Mesenchymal stem cell (in vitro differentiated cells and primary cell): ENCODE results near the gene WDFY2.

ENCODE experiments used
- DNase-seq: peaks from one replicate; pipeline ENCODE4 v3.0.0-alpha.2; 2013
- H2AFZ ChIP-seq: one replicate; pipeline ENCODE4 v1.6.1; 2013; ENCODE audit warnings: low read depth, mild to moderate bottlenecking, control low read depth, inconsistent platforms, low read length, moderate library complexity
- H2AK5ac ChIP-seq: 2 replicates; pipeline ENCODE4 v1.6.1; 2013; ENCODE audit warnings: low read length, moderate library complexity, mild to moderate bottlenecking, inconsistent platforms; ENCODE audit not compliant: severe bottlenecking
- H2BK120ac ChIP-seq: one replicate; pipeline ENCODE4 v1.6.1; 2013; ENCODE audit warnings: low read depth, mild to moderate bottlenecking, inconsistent platforms, low read length, moderate library complexity
- H2BK12ac ChIP-seq, 2 experiments: one replicate each; pipeline ENCODE4 v1.6.1; 2013; ENCODE audit warnings: inconsistent platforms in 2 of 2, low read length in 2 of 2, mild to moderate bottlenecking in 2 of 2, moderate library complexity in 2 of 2, control low read depth in 1 of 2
- H2BK15ac ChIP-seq: one replicate; pipeline ENCODE4 v1.6.1; 2013; ENCODE audit warnings: mild to moderate bottlenecking, low read depth, inconsistent platforms; ENCODE audit not compliant: poor library complexity, severe bottlenecking
- H2BK5ac ChIP-seq: 2 replicates; pipeline ENCODE4 v1.6.1; 2013; ENCODE audit warnings: low read depth, mild to moderate bottlenecking, low read length, control low read depth, inconsistent platforms; ENCODE audit not compliant: poor library complexity, severe bottlenecking
- H3K14ac ChIP-seq, 2 experiments: one replicate each; pipeline ENCODE4 v1.6.1; 2013; ENCODE audit warnings: inconsistent platforms in 2 of 2, low read length in 2 of 2, control low read depth in 1 of 2, mild to moderate bottlenecking in 1 of 2, moderate library complexity in 1 of 2
- H3K18ac ChIP-seq, 2 experiments: one replicate each; pipeline ENCODE4 v1.6.1; 2013; ENCODE audit warnings: inconsistent platforms in 2 of 2, low read length in 2 of 2, control low read depth in 1 of 2, low read depth in 1 of 2, mild to moderate bottlenecking in 1 of 2
- H3K23ac ChIP-seq, 2 experiments: one replicate each; pipeline ENCODE4 v1.6.1; 2013; ENCODE audit warnings: inconsistent platforms in 2 of 2, low read length in 2 of 2, mild to moderate bottlenecking in 2 of 2, moderate library complexity in 2 of 2, control low read depth in 1 of 2
- H3K27ac ChIP-seq: 2 replicates; pipeline ENCODE4 v1.5.1; 2013; ENCODE audit warnings: mild to moderate bottlenecking, moderate library complexity, low read length, control low read depth, inconsistent platforms; ENCODE audit not compliant: poor library complexity, severe bottlenecking
- H3K27me3 ChIP-seq, 2 experiments: 2 replicates each; pipeline versions ENCODE4 v1.6.1 to v1.7.0; 2013; ENCODE audit warnings: low read length in 2 of 2, mild to moderate bottlenecking in 2 of 2, moderate library complexity in 2 of 2, control low read depth in 1 of 2, inconsistent platforms in 1 of 2; ENCODE audit not compliant: control insufficient read depth in 1 of 2, insufficient read depth in 1 of 2
- H3K36me3 ChIP-seq, 2 experiments: 2 replicates each; pipeline versions ENCODE4 v1.6.1 to v1.7.0; 2013; ENCODE audit warnings: low read length in 2 of 2, control low read depth in 1 of 2, inconsistent platforms in 1 of 2, low read depth in 1 of 2, mild to moderate bottlenecking in 1 of 2; ENCODE audit not compliant: insufficient read depth in 2 of 2, control insufficient read depth in 1 of 2
- H3K4ac ChIP-seq, 2 experiments: one replicate each; pipeline ENCODE4 v1.6.1; 2013; ENCODE audit warnings: inconsistent platforms in 2 of 2, low read length in 2 of 2, mild to moderate bottlenecking in 2 of 2, moderate library complexity in 2 of 2, control low read depth in 1 of 2, low read depth in 1 of 2
- H3K4me1 ChIP-seq: 2 replicates; pipeline ENCODE4 v1.6.1; 2013; ENCODE audit warnings: low read depth, low read length, control low read depth; ENCODE audit not compliant: control insufficient read depth, insufficient read depth
- H3K4me2 ChIP-seq: 2 replicates; pipeline ENCODE4 v1.6.1; 2013; ENCODE audit warnings: low read length, mild to moderate bottlenecking, inconsistent platforms; ENCODE audit not compliant: poor library complexity, severe bottlenecking
- H3K4me3 ChIP-seq, 2 experiments: 2 replicates each; pipeline versions ENCODE4 v1.5.1 to v1.7.0; 2013; ENCODE audit warnings: low read length in 2 of 2, mild to moderate bottlenecking in 2 of 2, control low read depth in 1 of 2, low read depth in 1 of 2; ENCODE audit not compliant: insufficient read depth in 1 of 2
- H3K79me1 ChIP-seq: replicated peaks from 2 replicates; pipeline ENCODE4 v1.6.1; 2013; ENCODE audit warnings: mild to moderate bottlenecking, control low read depth, low read length, inconsistent platforms; ENCODE audit not compliant: poor library complexity, severe bottlenecking
- H3K9ac ChIP-seq: 2 replicates; pipeline ENCODE4 v1.7.0; 2013; ENCODE audit warnings: mild to moderate bottlenecking, low read length, moderate library complexity
- H3K9me3 ChIP-seq: 2 replicates; pipeline ENCODE4 v1.7.0; 2013; ENCODE audit warnings: mild to moderate bottlenecking, low read length; ENCODE audit not compliant: control insufficient read depth
- H4K8ac ChIP-seq: one replicate; pipeline ENCODE4 v1.6.1; 2013; ENCODE audit warnings: inconsistent platforms, mild to moderate bottlenecking, low read length, moderate library complexity
- H4K91ac ChIP-seq: one replicate; pipeline ENCODE4 v1.6.1; 2013; ENCODE audit warnings: mild to moderate bottlenecking, low read length, inconsistent platforms
- WGBS: methylation state at CpG from one replicate; pipeline ENCODE4 v1.1.7; 2013; ENCODE audit warnings: mixed read lengths; 5-methylcytosine and 5-hydroxymethylcytosine counted together

WDFY2 gene

GRCh38 chr13:51659276-51660127 is 75.2 kb downstream of the WDFY2 start:
- Histone ChIP-seq H4K91ac (no peak overlapping the region), H4K8ac (no peak overlapping the region), H3K4me1 (no peaks in the 10 kb centered on the region), H3K9me3 (peaks cover 13% of the 10 kb centered on the region), H3K27me3 (no peaks in the 10 kb centered on the region), H3K36me3 (peaks cover 0 to 19% of the 10 kb centered on the region in 2 experiments), H3K9ac (no peak overlapping the region), H2BK12ac (no peak overlapping the region), H3K18ac (no peak overlapping the region), H3K4ac (no peak overlapping the region), H2BK5ac (no peak overlapping the region), H3K27ac (no peak overlapping the region), H2BK120ac (no peak overlapping the region), H3K4me3 (no peak overlapping the region), H2AK5ac (no peak overlapping the region), H2BK15ac (no peak overlapping the region), H3K23ac (no peak overlapping the region), H2AFZ (no peak overlapping the region), H3K79me1 (peaks cover 17% of the 10 kb centered on the region), H3K14ac (no peak overlapping the region), H3K4me2 (no peak overlapping the region)
- WGBS, result 100% methylated on average over 3 of the region's 6 CpGs
- no peak for DNase-seq

- no peak overlapping the region for H3K14ac ChIP-seq
- no CpG with 5 or more reads among the region's 1 CpG for WGBS
These were observed 76.6 kb downstream of the WDFY2 start for GRCh38 chr13:51660813-51661212.

GRCh38 chr13:51663973-51664957 is 80.0 kb downstream of the WDFY2 start:
- no peak overlapping the region for H4K91ac ChIP-seq
- H3K9ac ChIP-seq, result no peak overlapping the region
- no peak overlapping the region for H3K14ac ChIP-seq
- no peaks in the 10 kb centered on the region for H3K9me3 ChIP-seq
- H3K4me2 ChIP-seq, result no peak overlapping the region
- no peak overlapping the region for H2AK5ac ChIP-seq
- no peaks in the 10 kb centered on the region for H3K4me1 ChIP-seq
- 91% methylated on average over 8 of the region's 8 CpGs for WGBS
- H3K36me3 ChIP-seq, result peaks cover 0 to 19% of the 10 kb centered on the region in 2 experiments
- peak overlapping the region in 1 of 2 experiments; percentile 14 for H3K18ac ChIP-seq
- no peak overlapping the region for H3K4ac ChIP-seq
- H2BK12ac ChIP-seq, result no peak overlapping the region
- no peaks in the 10 kb centered on the region for H3K27me3 ChIP-seq
- H3K23ac ChIP-seq, result no peak overlapping the region
- H2BK120ac ChIP-seq, result no peak overlapping the region
- H2BK15ac ChIP-seq, result no peak overlapping the region
- DNase-seq, result peak; percentile 27
- peak overlapping the region in 1 of 2 experiments; percentile 10 for H3K4me3 ChIP-seq
- H3K79me1 ChIP-seq, result peaks cover 23% of the 10 kb centered on the region
- H2AFZ ChIP-seq, result no peak overlapping the region
- no peak overlapping the region for H2BK5ac ChIP-seq
- H3K27ac ChIP-seq, result no peak overlapping the region
- no peak overlapping the region for H4K8ac ChIP-seq

More at GRCh38 chr13:51660813-51661212, 76.6 kb downstream of the WDFY2 start:
- H3K4me3 ChIP-seq, result no peak overlapping the region
- no peak overlapping the region for H2BK15ac ChIP-seq
- H3K36me3 ChIP-seq, result peaks cover 0 to 19% of the 10 kb centered on the region in 2 experiments
- no peak overlapping the region for H2BK12ac ChIP-seq
- DNase-seq, result no peak
- no peak overlapping the region for H3K9ac ChIP-seq
- H3K9me3 ChIP-seq, result peaks cover 9% of the 10 kb centered on the region
- no peak overlapping the region for H3K27ac ChIP-seq
- H4K8ac ChIP-seq, result no peak overlapping the region
- H3K18ac ChIP-seq, result no peak overlapping the region
- H2AFZ ChIP-seq, result no peak overlapping the region
- no peak overlapping the region for H3K4me2 ChIP-seq
- no peaks in the 10 kb centered on the region for H3K27me3 ChIP-seq
- H2BK120ac ChIP-seq, result no peak overlapping the region
- peaks cover 24% of the 10 kb centered on the region for H3K79me1 ChIP-seq
- no peak overlapping the region for H3K23ac ChIP-seq
- H2AK5ac ChIP-seq, result no peak overlapping the region
- H4K91ac ChIP-seq, result no peak overlapping the region
- H3K4ac ChIP-seq, result no peak overlapping the region
- H2BK5ac ChIP-seq, result no peak overlapping the region
- no peaks in the 10 kb centered on the region for H3K4me1 ChIP-seq

GRCh38 chr13:51665456-51665855 is 81.2 kb downstream of the WDFY2 start:
- H3K18ac ChIP-seq, result no peak overlapping the region
- H3K79me1 ChIP-seq, result peaks cover 20% of the 10 kb centered on the region
- H3K4me2 ChIP-seq, result no peak overlapping the region
- no peaks in the 10 kb centered on the region for H3K4me1 ChIP-seq
- H2AK5ac ChIP-seq, result no peak overlapping the region
- H2BK120ac ChIP-seq, result no peak overlapping the region
- no peak overlapping the region for H3K23ac ChIP-seq
- H3K14ac ChIP-seq, result no peak overlapping the region
- no peak overlapping the region for H3K9ac ChIP-seq
- WGBS, result 100% methylated on average over 1 of the region's 2 CpGs
- no peak overlapping the region for H4K8ac ChIP-seq
- H3K9me3 ChIP-seq, result no peaks in the 10 kb centered on the region
- DNase-seq, result no peak
- H3K36me3 ChIP-seq, result peaks cover 0 to 19% of the 10 kb centered on the region in 2 experiments
- no peak overlapping the region for H2AFZ ChIP-seq
- H3K27me3 ChIP-seq, result no peaks in the 10 kb centered on the region
- H4K91ac ChIP-seq, result no peak overlapping the region
- H2BK12ac ChIP-seq, result no peak overlapping the region
- H2BK5ac ChIP-seq, result no peak overlapping the region
- no peak overlapping the region for H3K4me3 ChIP-seq
- H2BK15ac ChIP-seq, result no peak overlapping the region
- no peak overlapping the region for H3K27ac ChIP-seq
- no peak overlapping the region for H3K4ac ChIP-seq
